Astrocyte (in vitro differentiated cells and primary cell): Measurements from ENCODE around the gene ERC1.

Source experiments
- EZH2 ChIP-seq: IDR thresholded peaks from 2 replicates; pipeline ENCODE4 v1.6.1; 2012; ENCODE audit warnings: mild to moderate bottlenecking, low read length, inconsistent platforms; ENCODE audit not compliant: insufficient read depth
- TF ChIP-seq, protein P1 (sequence below): IDR thresholded peaks from 2 replicates; pipeline ENCODE4 v1.5.1; 2011; ENCODE audit warnings: low read depth, mild to moderate bottlenecking, inconsistent platforms, low read length, moderate library complexity; ENCODE audit not compliant: insufficient read depth

DNA sequence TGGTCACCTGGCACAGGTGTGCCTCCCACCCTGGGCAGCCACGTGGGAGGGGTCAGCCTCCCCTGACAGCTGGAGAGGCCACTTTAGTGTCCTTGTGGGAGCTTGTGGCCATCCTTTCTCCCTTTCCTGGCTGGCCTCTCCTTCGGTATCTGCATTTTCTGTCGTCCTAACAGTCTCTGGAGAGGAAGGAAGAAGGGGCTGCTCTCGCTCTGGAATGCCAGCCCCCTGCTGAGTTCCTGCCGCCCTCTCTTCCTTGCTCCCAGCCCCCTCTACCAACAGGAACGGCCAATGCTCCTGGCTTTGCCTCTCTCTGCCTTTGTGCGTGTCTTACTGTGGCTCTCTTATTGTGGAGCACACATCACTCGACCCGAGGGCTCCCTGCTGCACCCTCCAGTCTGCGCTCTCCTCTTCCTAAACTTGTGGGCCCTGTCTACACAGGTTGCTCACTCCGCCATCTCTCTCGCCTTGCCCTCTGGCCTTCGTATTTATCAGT is 532.6 kb downstream of the ERC1 start:
- TF ChIP-seq, protein P1, sequence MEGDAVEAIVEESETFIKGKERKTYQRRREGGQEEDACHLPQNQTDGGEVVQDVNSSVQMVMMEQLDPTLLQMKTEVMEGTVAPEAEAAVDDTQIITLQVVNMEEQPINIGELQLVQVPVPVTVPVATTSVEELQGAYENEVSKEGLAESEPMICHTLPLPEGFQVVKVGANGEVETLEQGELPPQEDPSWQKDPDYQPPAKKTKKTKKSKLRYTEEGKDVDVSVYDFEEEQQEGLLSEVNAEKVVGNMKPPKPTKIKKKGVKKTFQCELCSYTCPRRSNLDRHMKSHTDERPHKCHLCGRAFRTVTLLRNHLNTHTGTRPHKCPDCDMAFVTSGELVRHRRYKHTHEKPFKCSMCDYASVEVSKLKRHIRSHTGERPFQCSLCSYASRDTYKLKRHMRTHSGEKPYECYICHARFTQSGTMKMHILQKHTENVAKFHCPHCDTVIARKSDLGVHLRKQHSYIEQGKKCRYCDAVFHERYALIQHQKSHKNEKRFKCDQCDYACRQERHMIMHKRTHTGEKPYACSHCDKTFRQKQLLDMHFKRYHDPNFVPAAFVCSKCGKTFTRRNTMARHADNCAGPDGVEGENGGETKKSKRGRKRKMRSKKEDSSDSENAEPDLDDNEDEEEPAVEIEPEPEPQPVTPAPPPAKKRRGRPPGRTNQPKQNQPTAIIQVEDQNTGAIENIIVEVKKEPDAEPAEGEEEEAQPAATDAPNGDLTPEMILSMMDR: no peak
- TF ChIP-seq EZH2: no peak
